ENCODE data around the gene DHRSX.
"Not testable (repeated sequence)": the region's sequence is repeated elsewhere in the genome, so short reads cannot be mapped to it uniquely, and the experiment has no call there.

Gene DHRSX

GRCh38 chrX:2474280-2474962, 26.4 kb downstream of the DHRSX start:
- FAIRE-seq = no peak

DNA sequence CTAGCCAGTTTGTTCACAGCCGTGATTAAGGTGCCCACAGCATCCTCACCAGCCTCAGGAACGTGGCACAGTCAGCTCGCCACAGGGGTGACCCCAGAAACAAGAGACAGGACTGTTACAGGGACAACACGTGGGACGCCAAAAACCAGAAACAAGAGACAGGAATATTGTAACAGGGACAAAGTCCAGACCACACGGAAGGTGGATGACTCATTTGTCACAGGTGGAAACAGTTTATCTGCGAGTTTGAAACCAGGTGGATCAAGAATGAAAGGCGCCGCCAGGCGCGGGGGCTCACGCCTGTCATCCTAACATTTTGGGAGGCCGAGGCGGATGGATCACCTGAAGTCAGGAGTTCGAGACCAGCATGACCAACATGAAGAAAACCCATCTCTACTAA, 27.7 kb downstream of the DHRSX start:
- FAIRE-seq = not testable (repeated sequence)

GRCh38 chrX:2471641-2472040, 29.1 kb downstream of the DHRSX start:
- no peak for FAIRE-seq

GRCh38 chrX:2471126-2471525, 29.6 kb downstream of the DHRSX start:
- FAIRE-seq = not testable (repeated sequence)

DNA sequence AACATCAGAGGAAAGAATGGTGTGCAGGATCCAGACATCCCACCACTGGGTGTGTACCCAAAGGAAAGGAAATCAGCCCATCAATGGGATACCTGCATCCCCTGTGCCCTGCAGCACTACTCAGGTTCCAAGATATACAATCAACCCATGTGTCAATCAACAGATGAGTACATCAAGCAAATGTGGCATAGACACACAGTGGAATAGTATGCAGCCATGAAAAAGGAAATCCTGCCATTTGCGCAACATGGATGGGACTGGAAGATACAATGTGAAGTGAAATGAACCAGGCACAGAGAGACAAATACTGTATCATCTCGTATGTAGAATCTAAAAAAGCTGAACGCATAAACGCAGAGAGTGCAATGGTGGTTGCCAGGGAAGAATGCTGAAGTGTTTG, 30.9 kb downstream of the DHRSX start:
- FAIRE-seq = not testable (repeated sequence)

DNA sequence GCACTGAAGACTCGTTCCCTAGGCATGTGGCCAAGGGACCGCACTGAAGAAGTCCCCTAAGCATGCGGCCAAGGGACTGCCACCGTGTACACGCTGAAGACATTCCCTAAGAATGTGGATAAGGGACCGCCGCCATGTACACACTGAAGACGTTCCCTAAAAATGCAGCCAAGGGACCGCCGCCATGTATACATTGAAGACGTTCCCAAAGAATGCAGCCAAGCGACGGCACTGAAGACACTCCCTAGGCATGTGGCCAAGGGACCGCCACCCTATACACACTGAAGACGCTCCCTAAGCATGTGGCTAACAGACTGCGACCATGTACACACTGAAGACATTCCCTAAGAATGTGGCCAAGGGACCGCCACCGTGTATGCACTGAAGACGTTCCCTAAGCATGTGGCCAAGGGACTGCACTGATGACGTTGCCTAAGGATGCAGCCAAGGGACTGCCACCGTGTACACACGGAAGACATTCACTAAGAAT, 31.5 kb downstream of the DHRSX start:
- FAIRE-seq = no peak

- no peak for FAIRE-seq
Measured at GRCh38 chrX:2468261-2469195, 32.2 kb downstream of the DHRSX start.

- no peak for FAIRE-seq
Measured at GRCh38 chrX:2466876-2467656, 33.7 kb downstream of the DHRSX start.

- no peak for FAIRE-seq
Measured at GRCh38 chrX:2464677-2465166, 36.1 kb downstream of the DHRSX start.

- FAIRE-seq = no peak
Measured at GRCh38 chrX:2463973-2464676, 36.7 kb downstream of the DHRSX start.

- FAIRE-seq = not testable (repeated sequence)
Measured at GRCh38 chrX:2463481-2463880, 37.3 kb downstream of the DHRSX start.

GRCh38 chrX:2462780-2463179, 38.0 kb downstream of the DHRSX start:
- FAIRE-seq = no peak

DNA sequence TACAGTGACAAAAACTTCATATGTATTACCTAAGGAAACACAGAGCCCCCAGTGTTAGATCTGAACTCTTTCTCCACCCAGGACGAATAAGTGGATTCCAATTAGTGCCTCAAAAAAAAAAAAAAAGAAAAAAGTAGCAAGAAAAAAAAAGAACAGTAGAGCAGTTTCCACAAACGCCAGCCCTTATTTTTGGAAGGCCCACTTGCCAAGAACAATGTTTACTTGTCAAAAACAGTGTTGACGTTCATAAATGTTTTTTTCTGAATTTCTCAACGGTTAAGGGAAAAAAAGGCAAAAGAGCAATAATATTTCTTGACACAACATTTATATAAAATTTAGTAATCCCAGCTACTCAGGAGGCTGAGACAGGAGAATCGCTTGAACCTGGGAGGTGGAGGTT, 38.7 kb downstream of the DHRSX start:
- FAIRE-seq = no peak

- no peak for FAIRE-seq
Measured at GRCh38 chrX:2461711-2462016, 39.1 kb downstream of the DHRSX start.

GRCh38 chrX:2460821-2461710, 39.7 kb downstream of the DHRSX start:
- not testable (repeated sequence) for FAIRE-seq

DNA sequence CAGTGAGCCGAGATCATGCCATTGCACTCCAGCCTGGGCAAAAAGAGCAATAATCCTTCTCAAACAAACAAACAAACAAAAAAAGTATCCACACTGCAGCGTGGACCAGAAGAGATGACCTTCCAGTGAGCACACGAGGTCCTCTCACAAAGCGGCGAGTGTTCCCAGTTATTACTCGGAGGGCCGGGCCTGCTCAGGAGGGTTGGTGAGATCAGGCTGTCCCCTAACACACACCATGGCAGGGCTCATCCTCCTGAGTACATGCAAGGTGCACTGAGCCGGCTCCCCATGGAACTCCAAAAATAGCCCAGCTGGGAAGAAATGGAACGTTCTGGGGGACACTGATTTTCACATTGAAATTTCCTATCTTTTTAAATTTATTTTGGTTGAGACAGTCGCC, 40.7 kb downstream of the DHRSX start:
- FAIRE-seq = not testable (repeated sequence)

- no peak for FAIRE-seq
Measured at GRCh38 chrX:2458309-2458708, 42.5 kb downstream of the DHRSX start.

GRCh38 chrX:2457289-2458133, 43.3 kb downstream of the DHRSX start:
- FAIRE-seq = no peak

- FAIRE-seq = not testable (repeated sequence)
Measured at GRCh38 chrX:2456091-2456490, 44.7 kb downstream of the DHRSX start.

DNA sequence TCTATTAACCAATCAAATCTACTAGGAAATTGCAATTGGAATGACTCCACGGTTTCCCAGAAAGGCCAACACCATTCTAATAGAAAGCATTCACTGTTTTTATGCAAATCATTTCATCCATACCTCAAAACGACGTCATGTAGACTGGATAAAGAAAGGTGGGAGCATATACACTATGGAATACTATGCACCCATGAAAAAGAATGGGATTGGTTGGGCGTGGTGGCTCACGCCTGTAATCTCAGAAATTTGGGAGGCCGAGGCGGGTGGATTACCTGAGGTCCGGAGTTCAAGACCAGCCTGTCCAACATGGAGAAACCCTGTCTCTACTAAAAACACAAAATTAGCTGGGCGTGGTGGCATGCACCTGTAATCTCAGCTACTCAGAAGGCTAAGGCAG, 46.2 kb downstream of the DHRSX start:
- FAIRE-seq = not testable (repeated sequence)

Measured in endometrium (tissue), 2 donors.